Stimulated activated CD8-positive, alpha-beta memory T cell treated with anti-CD3 and anti-CD28 coated beads, Interleukin-7, amount 100 ng/mL, for 4 hours (primary cell): Measurements from ENCODE around the gene SARNP.
"Not testable (repeated sequence)": the region's sequence is repeated elsewhere in the genome, so short reads cannot be mapped to it uniquely, and the experiment has no call there.

ENCODE experiments used
- DNase-seq, 2 donors: peaks; one replicate each; pipeline ENCODE4 v3.0.0-alpha.2; 2020; ENCODE audit warnings: low read depth in 2 of 2

Gene SARNP

DNA sequence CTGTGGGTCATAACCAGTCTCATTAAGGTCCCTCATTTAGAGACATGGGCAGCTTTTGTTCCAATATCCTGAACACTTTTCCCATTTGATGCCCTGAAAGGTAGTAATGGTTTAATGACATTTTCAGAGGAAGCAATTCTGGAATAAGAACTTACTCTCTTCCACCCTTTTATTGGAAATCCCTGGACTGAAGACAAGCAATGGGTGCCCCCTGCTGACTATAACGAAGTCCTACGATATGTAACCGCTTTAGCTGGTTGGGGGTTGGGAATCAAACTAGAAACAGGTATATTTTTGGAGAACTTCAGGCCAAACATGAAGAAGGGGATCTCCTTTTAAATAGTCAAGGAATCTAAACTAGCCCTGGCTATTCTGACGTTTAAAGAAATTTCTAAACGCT lies 20.5 kb downstream of the SARNP start:
- no peak for DNase-seq

DNA sequence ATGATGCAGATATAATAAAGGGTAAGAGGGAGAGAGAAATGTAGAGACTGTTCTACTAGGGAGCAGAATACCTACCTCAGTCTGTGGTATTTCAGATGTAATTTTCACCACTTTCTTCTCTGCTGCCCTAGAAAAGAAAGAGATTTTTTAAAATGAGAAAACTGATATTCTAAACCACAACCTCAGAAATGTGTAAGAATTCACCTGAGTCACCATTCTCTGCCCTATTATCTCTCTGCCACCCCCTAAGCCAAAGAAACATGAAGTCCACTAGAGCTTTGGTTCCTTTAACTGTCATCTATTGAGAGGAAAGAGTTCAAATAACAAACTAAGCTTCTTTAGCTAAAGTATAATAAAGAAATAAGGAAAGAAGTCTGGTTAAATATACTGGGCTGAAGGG lies 21.6 kb downstream of the SARNP start:
- DNase-seq, result no peak

DNA sequence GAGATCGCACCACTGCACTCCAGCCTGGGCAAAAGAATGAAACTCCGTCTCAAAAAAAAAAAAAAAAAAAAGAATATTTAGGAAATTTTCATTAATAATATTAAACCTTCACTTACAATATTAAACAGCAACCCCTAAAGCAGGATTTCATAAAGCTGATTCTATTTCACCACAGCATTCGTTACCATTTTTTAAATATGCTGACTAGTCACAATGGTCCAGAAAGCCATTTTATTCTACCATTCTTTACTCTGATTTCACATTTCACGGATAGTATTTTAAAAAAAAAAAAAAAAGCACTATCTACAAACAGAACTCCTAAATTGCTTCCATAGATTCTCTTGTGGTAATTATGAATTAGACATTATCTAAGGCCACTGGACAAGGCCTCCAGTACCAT lies 27.6 kb downstream of the SARNP start:
- no peak for DNase-seq

DNA sequence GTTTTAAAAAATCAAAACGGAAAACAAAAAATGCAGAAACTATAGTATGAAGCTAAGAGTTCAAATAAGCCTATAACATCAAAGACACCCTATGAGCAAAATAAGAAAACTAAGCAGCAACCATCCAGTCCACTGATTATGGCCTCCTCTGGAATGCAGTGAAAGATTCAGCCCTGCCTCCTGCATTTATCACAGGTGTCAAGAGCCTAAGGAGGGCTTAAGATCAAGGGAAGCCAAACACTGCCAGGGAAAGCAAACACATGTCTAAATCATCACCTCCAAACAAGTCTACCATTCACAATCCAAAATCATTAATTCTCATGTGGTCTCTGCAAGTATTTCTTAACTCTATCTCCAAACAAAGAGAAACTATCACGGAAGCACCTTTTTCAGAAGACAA lies 28.4 kb downstream of the SARNP start:
- DNase-seq, result no peak

DNA sequence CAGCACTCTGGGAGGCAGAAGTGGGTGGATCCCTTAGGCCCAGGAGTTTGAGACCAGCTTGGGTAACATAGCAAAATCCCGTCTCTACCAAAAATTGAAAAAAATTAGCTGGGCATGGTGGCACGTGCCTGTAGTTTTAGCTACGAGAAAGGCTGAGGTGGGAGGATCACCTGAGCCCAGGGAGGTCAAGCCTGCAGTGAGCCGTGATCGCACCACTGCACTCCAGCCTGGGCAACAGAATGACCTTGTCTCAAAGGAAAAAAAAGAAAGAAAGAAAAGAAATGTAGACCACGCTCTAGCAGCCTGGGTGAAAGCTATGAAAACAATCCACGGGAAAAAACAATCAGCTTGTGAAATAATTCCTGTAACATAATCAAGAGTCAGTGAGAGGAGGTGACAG lies 29.0 kb downstream of the SARNP start:
- DNase-seq, result no peak

DNA sequence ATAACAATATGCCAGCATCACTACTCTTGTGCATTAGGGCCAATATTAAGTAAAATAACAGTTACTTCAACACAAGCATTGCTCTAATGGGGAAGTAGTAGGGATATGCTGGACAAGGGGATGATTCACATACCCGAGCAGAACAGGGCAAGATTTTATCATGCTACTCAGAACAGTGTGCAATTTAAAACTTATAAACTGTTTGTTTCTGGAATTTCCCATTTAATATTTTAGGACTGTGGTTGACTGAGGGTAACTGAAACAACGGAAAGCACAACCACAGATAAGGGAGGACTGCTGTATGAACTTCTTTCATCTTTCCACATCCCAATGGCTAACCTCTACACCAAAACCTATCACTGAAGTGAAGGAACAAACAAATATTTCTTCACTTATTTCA lies 36.8 kb downstream of the SARNP start:
- DNase-seq, result no peak

DNA sequence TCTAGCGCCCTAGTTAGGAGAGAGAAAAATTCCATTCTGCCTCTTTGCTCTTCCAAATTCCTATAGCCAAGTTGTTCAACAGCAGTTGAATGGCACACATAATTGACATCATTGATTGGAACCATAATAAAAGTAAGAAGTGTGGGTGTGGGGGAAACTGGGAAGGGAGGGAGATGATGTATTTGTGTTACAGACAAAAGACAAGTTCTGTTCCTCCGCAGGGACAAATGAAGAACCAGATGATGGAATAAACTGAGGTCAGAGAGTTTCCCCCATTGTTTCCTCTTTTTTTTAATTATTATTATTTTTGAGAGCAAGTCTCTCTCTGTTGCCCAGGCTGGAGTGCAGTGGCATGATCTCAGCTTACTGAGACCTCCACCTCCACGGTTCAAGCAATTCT lies 39.7 kb downstream of the SARNP start:
- DNase-seq, result no peak

DNA sequence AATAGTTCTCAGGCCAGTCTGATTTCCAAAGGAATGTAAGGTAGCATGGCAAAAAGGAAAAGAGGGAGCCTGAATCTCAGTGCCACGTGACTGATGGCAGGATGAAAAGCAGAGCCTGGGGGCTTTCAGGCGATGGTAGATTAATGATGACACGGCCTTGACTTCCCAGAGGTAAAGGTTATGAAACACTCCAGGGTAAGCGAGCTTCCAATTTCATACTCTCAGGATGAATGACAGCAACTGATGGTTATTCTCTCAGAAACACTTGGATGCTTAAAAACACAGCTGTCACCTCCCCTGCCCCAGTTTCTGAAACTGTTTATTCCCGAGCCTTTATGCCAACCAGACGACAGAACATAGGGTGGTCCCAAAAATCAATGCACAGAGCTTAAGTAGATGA lies 45.8 kb downstream of the SARNP start:
- no peak for DNase-seq

DNA sequence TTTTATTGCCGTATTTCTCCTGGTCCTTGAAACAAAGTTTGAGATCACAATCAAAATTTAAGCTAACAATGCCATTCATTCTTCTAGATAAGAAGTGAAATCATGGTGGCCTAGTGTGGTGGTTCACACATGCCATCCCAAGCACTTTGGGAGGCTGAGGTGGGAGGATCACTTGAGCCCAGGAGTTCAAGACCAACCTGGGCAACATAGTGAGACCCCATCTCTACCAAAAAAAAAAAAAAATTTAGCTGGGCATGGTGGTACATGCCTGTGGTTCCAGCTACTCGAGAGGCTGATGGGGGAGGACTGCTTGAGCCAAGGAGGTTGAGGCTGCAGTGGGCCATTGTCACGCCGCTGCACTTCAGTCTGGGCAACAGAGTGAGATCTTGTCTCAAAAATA lies 50.4 kb downstream of the SARNP start:
- no peak for DNase-seq

DNA sequence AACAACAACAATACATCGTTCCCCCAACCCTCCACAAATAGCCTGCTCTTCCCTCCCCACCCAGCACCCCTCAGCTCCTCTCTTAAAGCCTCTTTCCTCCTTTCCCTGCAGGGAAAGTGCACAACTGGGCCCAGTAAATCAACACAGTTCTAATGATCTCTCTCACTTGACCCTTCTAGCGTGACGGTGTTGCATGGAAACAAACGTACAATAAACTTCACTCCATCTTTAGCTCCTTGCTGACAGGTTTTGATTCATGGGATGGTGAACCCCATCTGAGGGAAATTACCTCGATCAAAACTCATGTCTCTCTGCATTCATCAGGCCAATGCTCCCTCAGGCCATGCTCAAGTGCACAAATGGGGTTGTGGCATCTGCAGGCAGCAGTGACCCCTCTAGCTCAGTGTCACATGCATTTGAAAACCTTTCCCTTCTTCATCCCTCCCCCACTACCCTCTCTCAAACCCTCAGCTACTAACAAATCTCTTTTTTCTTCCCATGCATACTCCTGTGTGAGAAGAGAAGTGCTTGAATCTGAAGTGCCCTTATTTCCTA lies 51.7 kb downstream of the SARNP start:
- no peak for DNase-seq

DNA sequence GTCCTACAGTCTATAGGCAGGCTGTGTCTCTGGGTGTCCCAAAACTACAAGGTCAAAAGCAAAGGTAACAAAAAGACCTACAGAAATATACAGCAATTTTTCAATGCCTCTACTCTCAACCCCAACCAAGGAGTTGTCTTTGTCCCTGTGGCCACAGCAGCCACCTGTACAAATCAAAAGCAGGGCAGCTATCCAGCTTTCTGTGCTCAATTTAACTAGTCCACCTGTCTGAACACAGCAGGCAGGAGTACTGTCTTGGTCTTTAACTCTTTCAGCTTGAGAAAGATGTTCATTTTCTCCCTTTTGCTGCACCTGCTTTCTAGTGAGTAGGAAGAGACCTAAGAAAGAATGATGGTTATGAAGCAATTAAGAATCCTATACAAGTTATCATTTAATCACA lies 54.9 kb downstream of the SARNP start:
- DNase-seq, result no peak

DNA sequence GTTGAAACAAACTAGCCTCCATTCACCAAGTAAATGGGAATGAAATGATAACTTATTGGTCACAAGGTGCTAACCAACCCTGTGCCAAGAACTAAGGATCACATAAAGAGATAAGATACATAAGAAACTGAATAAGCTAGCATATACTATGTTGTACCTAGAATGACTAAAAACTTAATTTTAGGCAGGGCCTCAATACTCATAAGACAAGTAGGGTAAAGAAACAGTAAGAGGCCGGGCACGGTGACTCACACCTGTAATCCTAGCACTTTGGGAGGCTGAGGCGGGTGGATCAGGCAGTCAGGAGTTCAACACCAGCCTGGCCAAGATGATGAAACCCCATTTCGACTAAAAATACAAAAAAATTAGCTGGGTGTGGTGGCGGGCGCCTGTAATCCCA lies 56.9 kb downstream of the SARNP start:
- no peak for DNase-seq

DNA sequence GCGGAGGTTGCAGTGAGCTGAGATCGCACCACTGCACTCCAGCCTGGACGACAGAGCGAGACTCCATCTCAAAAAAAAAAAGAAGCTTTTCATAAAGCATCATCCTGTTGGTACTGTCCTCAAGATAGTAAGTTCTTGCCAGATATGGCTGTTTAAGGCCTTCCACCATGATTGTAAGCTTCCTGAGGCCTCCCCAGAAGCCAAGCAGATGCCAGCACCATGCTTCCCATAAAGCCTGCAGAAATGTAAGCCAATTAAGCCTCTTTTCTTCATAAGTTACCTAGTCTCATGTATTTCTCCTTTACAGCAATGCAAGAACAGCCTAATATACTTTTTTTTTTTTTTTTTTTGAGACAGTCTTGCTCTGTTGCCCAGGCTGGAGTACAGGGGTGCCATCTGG lies 58.9 kb downstream of the SARNP start:
- DNase-seq, result not testable (repeated sequence)

DNA sequence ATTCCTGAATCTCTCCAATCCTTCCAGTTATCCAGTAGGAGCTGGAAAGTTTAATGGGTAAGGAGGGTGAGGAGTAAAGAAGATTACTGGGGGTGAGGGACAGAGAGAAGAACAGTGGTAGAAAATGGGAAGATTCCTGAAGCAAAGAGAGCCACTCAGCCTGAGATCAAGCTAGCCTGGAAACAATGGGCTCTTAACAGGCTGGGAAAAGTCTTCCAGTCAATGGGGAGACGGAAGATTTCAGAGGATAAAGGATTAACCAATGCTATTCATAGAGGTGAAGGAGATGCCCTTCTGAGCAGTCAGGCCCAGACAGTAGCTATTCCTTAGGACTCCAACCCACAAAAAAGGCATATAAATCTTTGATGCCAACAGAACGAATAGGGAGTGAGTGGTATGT lies 59.8 kb downstream of the SARNP start:
- DNase-seq, result no peak

DNA sequence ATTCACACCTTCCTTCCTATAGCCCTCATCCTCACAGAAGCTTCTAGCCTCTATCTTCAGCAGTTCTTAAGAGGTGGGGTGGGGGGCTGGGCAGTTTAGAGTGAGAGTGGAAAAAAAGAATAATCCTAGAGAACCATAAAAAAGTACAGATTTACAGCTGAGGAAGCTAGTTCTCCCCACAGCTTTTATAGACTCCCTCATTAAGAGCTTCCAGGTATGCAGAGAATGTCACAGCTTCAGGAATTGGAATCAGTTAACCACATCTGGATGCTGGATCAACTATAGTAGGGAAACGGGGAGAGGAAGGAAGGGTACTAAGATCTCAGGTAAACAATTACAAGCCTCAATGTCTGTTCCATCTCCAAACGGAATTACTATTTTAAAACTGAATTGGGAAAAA lies 62.3 kb downstream of the SARNP start:
- no peak for DNase-seq

DNA sequence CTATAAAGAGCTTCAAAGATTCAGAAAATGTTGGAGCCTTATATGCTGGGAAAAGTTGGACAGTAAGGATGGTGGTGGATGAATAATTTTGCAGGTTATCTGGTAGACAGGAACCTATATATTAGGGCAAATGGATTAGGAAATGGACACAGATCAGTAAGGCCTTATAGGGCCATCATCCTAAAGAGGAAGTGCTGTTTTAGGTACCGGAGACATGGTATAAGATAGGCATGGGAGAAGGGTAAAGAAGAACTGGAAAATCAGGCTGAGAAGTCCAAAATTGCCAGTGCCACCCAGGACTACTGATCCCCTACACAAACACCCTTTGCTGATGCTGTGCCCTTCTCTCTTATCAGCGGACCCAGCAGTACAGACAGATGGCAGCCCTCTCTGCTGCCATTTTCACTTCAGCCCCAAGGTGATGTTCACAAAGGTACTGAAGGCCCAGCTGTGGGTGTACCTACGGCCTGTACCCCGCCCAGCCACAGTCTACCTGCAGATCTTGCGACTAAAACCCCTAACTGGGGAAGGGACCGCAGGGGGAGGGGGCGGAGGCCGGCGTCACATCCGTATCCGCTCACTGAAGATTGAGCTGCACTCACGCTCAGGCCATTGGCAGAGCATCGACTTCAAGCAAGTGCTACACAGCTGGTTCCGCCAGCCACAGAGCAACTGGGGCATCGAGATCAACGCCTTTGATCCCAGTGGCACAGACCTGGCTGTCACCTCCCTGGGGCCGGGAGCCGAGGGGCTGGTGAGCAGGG lies 69.1 kb downstream of the SARNP start:
- DNase-seq, result no peak

DNA sequence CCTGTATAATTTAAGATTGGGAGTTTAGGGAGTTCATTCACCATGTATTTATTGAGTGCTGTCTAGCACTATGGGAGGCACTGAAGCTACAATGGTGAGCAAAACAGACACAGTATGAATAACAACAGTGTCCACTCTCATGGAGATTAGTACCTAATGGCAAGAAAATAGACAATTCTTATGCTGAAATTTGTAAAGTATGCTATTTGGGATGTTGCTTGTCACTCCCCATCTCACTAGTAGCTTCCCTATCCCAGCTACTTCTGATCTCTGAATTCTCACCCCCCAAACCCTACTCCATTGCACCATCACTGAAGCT lies 70.7 kb downstream of the SARNP start:
- no peak for DNase-seq

DNA sequence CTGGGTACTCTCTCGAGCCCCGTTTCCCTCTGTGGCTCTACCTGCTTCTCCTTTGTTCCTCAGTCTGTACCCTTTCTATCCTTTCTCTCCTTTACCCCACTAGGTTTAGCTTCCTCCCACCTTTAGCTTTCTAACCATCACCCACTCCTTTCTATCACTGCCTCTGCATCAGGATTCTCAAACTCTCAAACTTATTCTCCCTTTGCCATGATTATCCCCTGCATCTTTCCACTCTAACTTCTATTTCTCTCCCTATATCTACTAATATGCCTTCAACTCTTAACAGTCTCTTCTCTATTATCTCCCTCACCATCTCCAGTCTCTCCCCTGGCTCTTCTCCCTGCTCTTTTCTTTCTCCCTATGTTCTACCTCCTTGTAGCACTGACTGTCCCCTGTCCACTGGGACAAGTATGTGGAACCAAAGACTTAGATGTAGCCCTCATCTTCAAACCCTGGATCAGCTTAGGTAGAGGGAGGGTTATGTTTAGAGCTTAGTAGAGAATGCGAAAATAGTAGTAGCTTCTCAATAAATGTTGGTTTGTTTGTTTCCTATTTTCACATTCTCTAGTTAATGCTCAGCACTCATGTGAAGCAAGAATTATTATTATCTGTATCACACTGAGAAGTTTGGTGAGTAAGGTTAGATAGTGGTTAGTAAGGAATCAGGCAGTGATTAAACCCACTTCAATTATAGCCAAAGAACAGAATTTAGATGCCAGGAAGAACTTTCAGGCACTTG lies 71.2 kb downstream of the SARNP start:
- DNase-seq, result no peak

DNA sequence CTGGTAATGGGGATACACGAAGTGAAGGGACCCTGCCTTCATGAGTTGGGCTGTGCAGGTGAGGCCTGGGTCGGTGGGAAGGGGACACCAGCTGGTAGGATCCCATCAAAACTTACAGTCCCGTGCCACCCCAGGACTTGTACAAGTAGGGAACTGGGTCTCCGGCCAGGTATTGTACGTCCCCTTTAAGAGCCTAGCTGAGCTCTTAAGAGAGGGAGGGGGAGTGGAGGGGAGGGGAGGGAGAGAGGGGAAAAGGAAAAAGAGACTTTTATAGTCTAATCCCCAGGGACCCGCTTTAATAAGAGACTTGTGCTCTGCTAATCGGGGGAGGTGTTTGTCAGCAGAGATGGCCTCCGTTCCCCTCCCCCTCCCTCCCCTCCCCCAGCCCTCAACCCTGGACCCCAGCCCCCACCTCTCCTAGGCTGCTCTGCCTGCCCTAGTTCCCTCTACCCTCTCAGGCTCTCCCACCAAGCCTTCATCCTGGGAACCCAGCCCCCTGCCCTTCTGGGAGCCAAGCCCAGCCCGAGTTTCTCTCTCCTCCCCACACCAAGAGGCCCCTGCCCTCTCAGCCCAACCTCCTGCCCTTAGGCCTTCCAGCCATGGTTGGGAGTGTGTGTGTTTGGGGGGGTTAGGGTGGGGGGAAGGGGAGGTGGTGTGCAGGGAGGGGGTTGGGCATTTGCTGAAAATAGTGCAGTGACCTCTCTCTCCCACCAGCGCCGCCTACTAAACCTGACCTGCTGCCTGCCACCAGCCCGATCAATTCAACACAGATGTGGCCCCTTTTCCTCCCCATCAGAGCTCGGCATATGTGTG lies 72.0 kb downstream of the SARNP start:
- DNase-seq, result no peak

DNA sequence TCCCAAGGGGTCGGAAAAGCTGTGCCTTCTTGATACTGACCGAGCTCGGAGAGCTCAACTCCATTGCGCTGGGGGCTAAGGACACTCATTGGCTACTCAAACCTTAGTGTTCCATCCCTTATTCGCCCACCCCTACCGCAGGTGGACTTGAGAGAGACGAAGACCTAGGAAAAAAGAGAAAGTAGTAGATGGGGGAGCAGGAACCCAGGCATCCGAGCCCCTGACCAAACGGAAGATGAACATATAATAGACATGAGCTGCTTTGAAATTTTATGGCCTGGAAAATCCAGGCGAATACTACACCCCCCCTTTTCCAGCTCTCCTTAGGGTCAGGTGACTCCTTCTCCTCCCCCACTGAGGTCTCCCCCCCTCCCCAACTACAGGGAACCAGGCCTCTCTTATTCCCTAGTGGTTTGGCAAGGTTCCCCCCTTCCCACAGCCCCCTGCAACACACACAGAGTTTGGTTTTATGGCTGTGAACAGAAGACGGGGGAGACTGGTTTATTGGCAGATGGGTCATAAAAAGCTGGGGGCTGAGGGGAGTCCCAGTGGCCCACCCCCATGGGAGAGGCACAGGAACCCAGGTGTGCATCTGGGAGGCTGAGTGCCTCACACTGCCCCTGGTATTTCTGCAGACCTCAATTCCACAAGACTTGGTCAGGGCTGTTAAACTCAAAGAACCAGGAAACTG lies 73.0 kb downstream of the SARNP start:
- no peak for DNase-seq

DNA sequence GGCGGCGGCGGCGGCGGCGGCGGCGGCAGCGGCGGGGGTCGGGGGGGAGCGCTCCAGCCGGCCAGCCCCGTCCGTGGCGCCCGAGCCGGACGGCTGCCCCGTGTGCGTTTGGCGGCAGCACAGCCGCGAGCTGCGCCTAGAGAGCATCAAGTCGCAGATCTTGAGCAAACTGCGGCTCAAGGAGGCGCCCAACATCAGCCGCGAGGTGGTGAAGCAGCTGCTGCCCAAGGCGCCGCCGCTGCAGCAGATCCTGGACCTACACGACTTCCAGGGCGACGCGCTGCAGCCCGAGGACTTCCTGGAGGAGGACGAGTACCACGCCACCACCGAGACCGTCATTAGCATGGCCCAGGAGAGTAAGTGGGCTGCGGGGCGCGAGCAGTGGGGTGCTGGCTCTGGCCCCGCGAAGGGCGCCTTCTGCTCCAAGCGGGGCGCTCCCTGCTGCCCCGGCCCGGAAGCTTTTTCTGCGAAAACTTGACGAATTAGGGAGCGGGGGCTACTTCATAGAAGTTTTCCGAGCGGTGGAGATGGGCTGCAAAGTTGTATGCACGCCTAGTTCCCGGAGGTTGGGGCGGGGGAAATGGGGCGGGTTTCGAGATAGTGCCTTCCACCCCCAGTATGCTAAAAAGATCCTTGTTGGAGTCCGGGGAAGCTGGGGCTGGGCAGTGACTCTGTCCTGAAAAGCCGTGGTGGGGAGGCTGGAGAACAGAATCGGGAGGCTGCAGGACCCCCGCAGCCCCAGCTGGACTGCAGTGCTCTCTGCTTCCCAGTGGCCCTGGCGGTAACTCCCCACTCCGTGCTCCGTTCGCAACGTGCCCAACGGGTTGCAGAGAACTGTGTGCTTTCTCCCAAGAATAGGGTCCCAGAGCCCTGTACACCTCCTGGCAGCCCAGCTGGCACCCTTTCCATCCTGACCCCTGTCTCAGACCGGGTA lies 73.9 kb downstream of the SARNP start:
- DNase-seq, result peak in 1 of 2 donors; percentile 35
